GM13976 (cell line): ENCODE results near the gene EDRF1.

Experiments used
- DNase-seq: peaks from one replicate; pipeline ENCODE4 v3.0.0; 2012; ENCODE audit warnings: low spot score
- in situ Hi-C: fragments of 300-500 bp; cut with MboI; formaldehyde crosslinking; loops from one replicate; pipeline ENCODE4 v1.12.0; 2022; ENCODE audit warnings: low sequenced_read_pairs, mixed read lengths, inconsistent platforms; ENCODE audit not compliant: unreplicated experiment
- TF ChIP-seq, protein P1 (sequence below): IDR thresholded peaks from 2 replicates; pipeline ENCODE4 v1.5.1; 2012; ENCODE audit warnings: borderline replicate concordance, mild to moderate bottlenecking; ENCODE audit not compliant: insufficient read depth; ENCODE audit errors: extremely low read depth, missing control alignments, control extremely low read depth

EDRF1 gene

DNA sequence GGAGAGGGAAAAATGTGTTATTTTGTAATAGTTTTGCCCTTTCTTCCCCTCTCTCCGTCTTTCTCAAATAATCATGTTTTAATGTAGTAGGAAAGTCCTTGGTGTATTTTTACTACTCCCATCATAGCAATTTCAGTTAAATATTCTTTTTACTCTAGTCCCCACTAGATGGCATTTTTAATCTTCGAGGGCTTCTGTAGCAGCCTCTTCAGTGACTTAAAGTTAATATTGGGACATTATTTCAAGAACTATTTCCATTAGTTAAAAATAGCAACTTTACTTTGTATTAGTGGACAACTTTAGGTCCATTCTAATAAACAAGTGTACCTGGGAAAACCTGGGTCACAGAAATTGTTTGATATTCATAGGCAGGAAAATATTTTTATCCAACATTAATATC is 23.0 kb downstream of the EDRF1 start:
- in situ Hi-C loops = no loop called here
- TF ChIP-seq, protein P1, sequence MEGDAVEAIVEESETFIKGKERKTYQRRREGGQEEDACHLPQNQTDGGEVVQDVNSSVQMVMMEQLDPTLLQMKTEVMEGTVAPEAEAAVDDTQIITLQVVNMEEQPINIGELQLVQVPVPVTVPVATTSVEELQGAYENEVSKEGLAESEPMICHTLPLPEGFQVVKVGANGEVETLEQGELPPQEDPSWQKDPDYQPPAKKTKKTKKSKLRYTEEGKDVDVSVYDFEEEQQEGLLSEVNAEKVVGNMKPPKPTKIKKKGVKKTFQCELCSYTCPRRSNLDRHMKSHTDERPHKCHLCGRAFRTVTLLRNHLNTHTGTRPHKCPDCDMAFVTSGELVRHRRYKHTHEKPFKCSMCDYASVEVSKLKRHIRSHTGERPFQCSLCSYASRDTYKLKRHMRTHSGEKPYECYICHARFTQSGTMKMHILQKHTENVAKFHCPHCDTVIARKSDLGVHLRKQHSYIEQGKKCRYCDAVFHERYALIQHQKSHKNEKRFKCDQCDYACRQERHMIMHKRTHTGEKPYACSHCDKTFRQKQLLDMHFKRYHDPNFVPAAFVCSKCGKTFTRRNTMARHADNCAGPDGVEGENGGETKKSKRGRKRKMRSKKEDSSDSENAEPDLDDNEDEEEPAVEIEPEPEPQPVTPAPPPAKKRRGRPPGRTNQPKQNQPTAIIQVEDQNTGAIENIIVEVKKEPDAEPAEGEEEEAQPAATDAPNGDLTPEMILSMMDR = no peak

DNA sequence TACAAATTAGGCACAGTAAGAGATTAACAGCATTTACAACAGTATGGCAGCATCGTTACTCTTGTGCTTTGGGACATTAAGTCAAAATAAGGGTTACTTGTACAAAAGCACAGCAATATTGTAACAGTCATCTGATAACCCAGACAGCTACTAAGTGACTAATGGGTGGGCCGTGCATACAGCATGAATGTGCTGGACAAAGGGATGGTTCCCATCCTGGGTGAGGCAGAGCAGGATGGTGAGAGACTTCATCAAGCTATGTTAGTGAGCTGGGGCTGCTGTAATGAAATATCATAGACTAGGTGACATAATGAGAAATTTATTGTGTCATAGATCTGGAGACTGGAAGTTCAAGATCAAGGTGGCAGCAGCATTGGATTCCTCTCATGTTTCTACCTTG is 25.4 kb downstream of the EDRF1 start:
- TF ChIP-seq, protein P1 = no peak
- no peak for DNase-seq
- in situ Hi-C loops = no loop called here

More for the DNA sequence above, 23.0 kb downstream of the EDRF1 start:
- DNase-seq = no peak

DNA sequence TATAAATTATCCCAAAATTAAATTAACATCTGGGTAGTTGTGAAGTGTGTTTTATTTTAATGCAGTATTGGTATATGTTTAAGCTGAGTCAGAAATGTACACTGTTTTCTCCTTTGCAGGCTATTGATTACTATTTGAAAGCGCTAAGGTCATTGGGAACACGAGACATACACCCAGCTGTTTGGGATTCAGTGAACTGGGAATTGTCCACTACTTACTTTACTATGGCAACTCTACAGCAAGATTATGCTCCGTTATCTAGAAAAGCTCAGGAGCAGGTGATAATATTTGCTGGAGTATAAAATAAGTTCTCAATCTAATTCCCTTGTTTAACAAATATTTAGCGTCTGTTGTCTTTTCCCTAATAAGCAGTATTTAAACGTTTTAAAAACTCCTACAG is 27.9 kb downstream of the EDRF1 start:
- no peak for DNase-seq
- in situ Hi-C loops = no loop called here
- TF ChIP-seq, protein P1 = no peak

DNA sequence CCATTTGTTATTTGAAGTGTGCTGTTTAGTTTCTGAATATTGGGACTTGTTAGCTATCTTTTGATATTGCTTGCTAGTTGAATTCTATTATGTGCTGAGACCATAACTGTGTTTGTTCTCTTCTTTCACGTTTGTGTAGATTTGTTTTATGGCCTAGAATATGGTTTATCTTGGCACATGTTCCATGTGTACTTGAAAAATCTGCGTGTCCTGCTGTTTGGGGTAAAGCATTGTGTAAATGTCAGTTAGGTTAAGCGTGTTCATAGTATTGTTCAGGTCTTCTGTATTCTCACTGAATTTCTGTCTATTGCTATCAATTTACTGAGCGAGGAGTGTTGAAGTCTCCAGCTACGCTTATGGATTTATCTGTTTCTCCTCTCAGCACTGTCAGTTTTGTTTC is 36.7 kb downstream of the EDRF1 start:
- no peak for DNase-seq
- TF ChIP-seq, protein P1 = no peak

DNA sequence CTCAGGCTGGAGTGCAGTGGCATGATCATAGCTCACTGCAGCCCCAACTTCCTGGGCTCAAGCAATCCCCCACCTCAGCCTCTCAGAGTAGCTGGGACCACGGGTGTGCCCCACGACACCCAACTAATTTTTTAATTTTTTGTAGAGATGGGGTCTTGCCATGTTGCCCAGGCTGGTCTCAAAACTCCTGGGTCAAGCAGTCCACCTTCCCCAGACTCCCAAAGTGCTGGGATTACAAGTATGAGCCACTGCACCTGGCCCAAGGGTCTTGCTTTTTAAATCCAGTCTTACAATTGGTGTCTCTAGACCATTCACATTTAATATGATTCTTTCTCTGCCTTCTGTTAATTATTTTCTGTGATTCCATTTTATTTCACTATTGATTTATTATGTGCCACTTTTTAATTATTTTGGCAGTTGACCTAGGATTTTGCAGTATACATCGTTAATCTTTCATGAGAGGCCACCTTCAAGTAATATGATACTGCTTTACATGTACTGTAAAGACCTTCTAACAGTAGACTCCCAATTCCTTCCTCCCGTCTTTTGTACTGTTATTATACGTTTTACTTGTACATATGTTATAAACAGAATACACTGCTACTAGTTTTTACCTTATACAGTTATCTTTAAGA is 37.5 kb downstream of the EDRF1 start:
- TF ChIP-seq, protein P1 = no peak
- DNase-seq = no peak
- in situ Hi-C loops = no loop called here

More for the DNA sequence above, 36.7 kb downstream of the EDRF1 start:
- in situ Hi-C loops = no loop called here

GRCh38 chr10:125757742-125758141 is 38.2 kb downstream of the EDRF1 start:
- in situ Hi-C loops = no loop called here
- TF ChIP-seq, protein P1 = no peak
- no peak for DNase-seq

DNA sequence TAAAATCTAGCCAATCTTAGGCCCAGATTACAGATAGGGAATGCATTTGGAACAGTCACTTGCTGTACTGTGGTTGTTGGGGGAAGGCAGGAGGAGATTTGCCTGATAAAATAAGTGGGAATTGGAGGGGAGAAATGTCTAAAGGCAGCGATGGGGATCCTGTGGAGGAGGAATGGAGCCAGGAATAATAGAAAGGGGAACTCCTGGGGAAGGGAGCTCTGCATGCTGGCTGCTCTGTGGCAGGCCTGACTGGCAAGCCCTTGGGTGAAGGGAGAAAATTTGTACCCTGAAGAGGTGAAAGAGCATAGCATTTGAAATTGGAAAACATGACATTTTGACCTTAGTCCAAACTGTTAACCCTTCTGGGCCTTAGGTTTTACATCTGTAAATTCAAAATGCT is 42.5 kb downstream of the EDRF1 start:
- TF ChIP-seq, protein P1 = no peak
- DNase-seq = no peak
- in situ Hi-C loops = no loop called here
